SK-N-MC (cell line): Measurements from ENCODE around the gene PER2.
"Not testable (repeated sequence)": the region's sequence is repeated elsewhere in the genome, so short reads cannot be mapped to it uniquely, and the experiment has no call there.

ENCODE experiments used
- DNase-seq: peaks from one replicate; pipeline ENCODE4 v3.0.0-alpha.2; 2011; ENCODE audit warnings: low read depth, low spot score
- H3K27ac ChIP-seq: fragments of 200-600 bp; sonication (generic); 2 replicates; pipeline ENCODE4 v1.5.1; 2016; ENCODE audit warnings: mixed run types
- H3K36me3 ChIP-seq: fragments of 200-600 bp; sonication (generic); 2 replicates; pipeline ENCODE4 v1.6.1; 2017; ENCODE audit warnings: antibody characterized with exemption, low read length, mixed read lengths; ENCODE audit not compliant: insufficient read depth
- H3K4me3 ChIP-seq: fragments of 200-600 bp; sonication (generic); 2 replicates; pipeline ENCODE4 v1.5.1; 2016
- H3K9ac ChIP-seq: fragments of 200-600 bp; sonication (generic); 2 replicates; pipeline ENCODE4 v1.8.0; 2017; ENCODE audit warnings: mixed run types, mixed read lengths; ENCODE audit not compliant: insufficient read length
- H3K9me3 ChIP-seq: fragments of 200-600 bp; sonication (generic); 2 replicates; pipeline ENCODE4 v1.6.1; 2017; ENCODE audit warnings: low read depth, mild to moderate bottlenecking, antibody characterized with exemption, low read length, moderate library complexity, mixed read lengths
- EZH2 ChIP-seq: fragments of 200-600 bp; sonication (generic); IDR thresholded peaks from one replicate; pipeline ENCODE4 v1.6.1; 2017; ENCODE audit warnings: antibody characterized with exemption
- FOXP2 ChIP-seq: optimal IDR thresholded peaks from 2 replicates; pipeline ENCODE3; 2011; ENCODE audit warnings: mild to moderate bottlenecking, moderate library complexity; ENCODE audit not compliant: insufficient read depth; ENCODE audit errors: extremely low read length, control extremely low read depth
- POLR2AphosphoS5 ChIP-seq: IDR thresholded peaks from 2 replicates; pipeline ENCODE4 v1.6.1; 2012; ENCODE audit warnings: mild to moderate bottlenecking, low read depth, low read length, borderline replicate concordance

PER2 gene

GRCh38 chr2:238330391-238330790 is 42.0 kb upstream of the PER2 start:
- Histone ChIP-seq H3K36me3 (peaks cover 38% of the 10 kb centered on the region), H3K9ac (no peak overlapping the region), H3K27ac (no peak overlapping the region), H3K4me3 (no peak overlapping the region), H3K9me3 (no peaks in the 10 kb centered on the region)
- TF ChIP-seq FOXP2 (no peak), EZH2 (no peak), POLR2AphosphoS5 (no peak)
- no peak for DNase-seq

GRCh38 chr2:238327751-238328150 is 39.3 kb upstream of the PER2 start:
- H3K4me3 ChIP-seq, result no peak overlapping the region
- peaks cover 30% of the 10 kb centered on the region for H3K36me3 ChIP-seq
- DNase-seq, result no peak
- H3K9me3 ChIP-seq, result no peaks in the 10 kb centered on the region
- no peak overlapping the region for H3K27ac ChIP-seq
- TF ChIP-seq FOXP2 (no peak), POLR2AphosphoS5 (no peak), EZH2 (no peak)
- H3K9ac ChIP-seq, result no peak overlapping the region

- Histone ChIP-seq H3K36me3 (peaks cover 30% of the 10 kb centered on the region), H3K9ac (no peak overlapping the region), H3K4me3 (no peak overlapping the region), H3K9me3 (no peaks in the 10 kb centered on the region), H3K27ac (no peak overlapping the region)
- no peak for TF ChIP-seq EZH2
- TF ChIP-seq FOXP2, result no peak
- TF ChIP-seq POLR2AphosphoS5, result no peak
- no peak for DNase-seq
Observed at GRCh38 chr2:238326801-238327365, 38.5 kb upstream of the PER2 start.

GRCh38 chr2:238325694-238326093 is 37.3 kb upstream of the PER2 start:
- peaks cover 30% of the 10 kb centered on the region for H3K36me3 ChIP-seq
- DNase-seq, result no peak
- TF ChIP-seq POLR2AphosphoS5 (no peak), EZH2 (no peak), FOXP2 (no peak)
- H3K9ac ChIP-seq, result no peak overlapping the region
- no peak overlapping the region for H3K4me3 ChIP-seq
- no peak overlapping the region for H3K27ac ChIP-seq
- H3K9me3 ChIP-seq, result no peaks in the 10 kb centered on the region

- H3K9me3 ChIP-seq, H3K27ac ChIP-seq, H3K9ac ChIP-seq, DNase-seq, H3K4me3 ChIP-seq: not testable (repeated sequence)
- peaks cover 27% of the 10 kb centered on the region for H3K36me3 ChIP-seq
Observed at GRCh38 chr2:238324248-238324647, 35.8 kb upstream of the PER2 start.

GRCh38 chr2:238322001-238322411 is 33.6 kb upstream of the PER2 start:
- Histone ChIP-seq H3K9ac (no peak overlapping the region), H3K9me3 (no peaks in the 10 kb centered on the region), H3K4me3 (no peak overlapping the region), H3K36me3 (peaks cover 4% of the 10 kb centered on the region; the same call in 1 of the 2 replicates), H3K27ac (no peak overlapping the region)
- TF ChIP-seq POLR2AphosphoS5 (no peak), EZH2 (no peak), FOXP2 (no peak)
- no peak for DNase-seq

GRCh38 chr2:238321467-238321866 is 33.1 kb upstream of the PER2 start:
- Histone ChIP-seq H3K27ac (no peak overlapping the region), H3K4me3 (peak overlapping the region; percentile 81), H3K9me3 (no peaks in the 10 kb centered on the region), H3K9ac (peak overlapping the region; percentile 74), H3K36me3 (no peaks in the 10 kb centered on the region; the same call in 1 of the 2 replicates)
- no peak for TF ChIP-seq POLR2AphosphoS5
- TF ChIP-seq FOXP2, result no peak
- TF ChIP-seq EZH2, result no peak
- no peak for DNase-seq

GRCh38 chr2:238320648-238321281 is 32.4 kb upstream of the PER2 start:
- peak overlapping the region; percentile 81 for H3K4me3 ChIP-seq
- no peak for DNase-seq
- no peak overlapping the region for H3K27ac ChIP-seq
- TF ChIP-seq FOXP2 (no peak), POLR2AphosphoS5 (no peak), EZH2 (no peak)
- no peaks in the 10 kb centered on the region for H3K9me3 ChIP-seq
- peak overlapping the region; percentile 74 for H3K9ac ChIP-seq
- no peaks in the 10 kb centered on the region; the same call in 1 of the 2 replicates for H3K36me3 ChIP-seq

GRCh38 chr2:238320246-238320647 is 31.8 kb upstream of the PER2 start, which contains the start of gene TRAF3IP1:
Gene TRAF3IP1, plus strand, starts transcription at chr2:238320518. Its CDS starts 145 bp downstream, at chr2:238320663.
- Histone ChIP-seq H3K9me3 (no peaks in the 10 kb centered on the region), H3K4me3 (peak within 1 kb of the TSS; percentile 81), H3K9ac (peak within 1 kb of the TSS; percentile 74), H3K36me3 (no peaks in the 10 kb centered on the region), H3K27ac (no peak within 1 kb of the TSS)
- TF ChIP-seq POLR2AphosphoS5 (no peak), EZH2 (no peak), FOXP2 (no peak)
- DNase-seq, result peak; percentile 16
